SK-N-SH (cell line): Measurements from ENCODE around the gene CPSF6. TPM values are rescaled to one million over a fixed set of nuclear protein-coding genes. Genes with fewer than 3 reads are reported as not detected.

Source experiments
- CTCF ChIA-PET: fragments of 300-600, 350-600 bp; formaldehyde crosslinking; extraction: SDS; loops from one replicate; lab custom pipeline; 2021; lab: Yijun Ruan, JAX
- POLR2A ChIA-PET: fragments of 350-600 bp; sonication (Branson Sonifier 250); formaldehyde crosslinking; extraction: SDS; loops from one replicate; lab custom pipeline; 2020; ENCODE audit warnings: antibody characterized with exemption, inconsistent platforms; lab: Yijun Ruan, JAX
- DNase-seq: peaks from one replicate; pipeline ENCODE4 v3.0.0; 2012
- H2AFZ ChIP-seq: fragments of 200-600 bp; sonication (generic); 2 replicates; pipeline ENCODE4 v1.8.1; 2016; ENCODE audit warnings: antibody characterized with exemption, mild to moderate bottlenecking, low read depth
- H3F3A ChIP-seq: fragments of 200-600 bp; sonication (generic); replicated peaks from 2 replicates; pipeline ENCODE3; 2016; ENCODE audit warnings: antibody characterized with exemption, mild to moderate bottlenecking; ENCODE audit not compliant: insufficient read depth
- H3K27ac ChIP-seq, 2 experiments: fragments of 200-500 bp in 1 of 2; fragments of 200-600 bp in 1 of 2; sonication (Bioruptor generic) in 1 of 2; sonication (generic), shearing (Covaris generic) in 1 of 2; 2 replicates each; pipeline versions ENCODE4 v1.5.1 to v1.6.1; 2014 to 2016; ENCODE audit warnings: low read depth in 2 of 2, inconsistent platforms in 1 of 2, low read length in 1 of 2, mild to moderate bottlenecking in 1 of 2, mixed read lengths in 1 of 2
- H3K27me3 ChIP-seq: fragments of 200-600 bp; sonication (generic), shearing (Covaris generic); 2 replicates; pipeline ENCODE4 v1.6.1; 2016; ENCODE audit warnings: mixed run types; ENCODE audit not compliant: insufficient read depth
- H3K36me3 ChIP-seq, 2 experiments: fragments of 200-500 bp in 1 of 2; fragments of 200-600 bp in 1 of 2; sonication (Bioruptor generic) in 1 of 2; sonication (generic) in 1 of 2; replicated peaks in 1 of 2; 2 replicates each; pipeline versions ENCODE3 to v1.5.1; 2014 to 2016; ENCODE audit warnings: low read length in 1 of 2, mild to moderate bottlenecking in 1 of 2; ENCODE audit not compliant: insufficient read depth in 2 of 2, control insufficient read depth in 1 of 2
- H3K4me1 ChIP-seq, 2 experiments: fragments of 200-500 bp in 1 of 2; fragments of 200-600 bp in 1 of 2; sonication (Bioruptor generic) in 1 of 2; sonication (generic), shearing (Covaris generic) in 1 of 2; 2 replicates each; pipeline versions ENCODE4 v1.5.1 to v1.6.1; 2014 to 2016; ENCODE audit warnings: low read depth in 1 of 2, low read length in 1 of 2, mixed run types in 1 of 2; ENCODE audit not compliant: insufficient read depth in 2 of 2, control insufficient read depth in 1 of 2
- H3K4me2 ChIP-seq: fragments of 200-600 bp; sonication (generic), shearing (Covaris generic); 2 replicates; pipeline ENCODE4 v1.6.1; 2017; ENCODE audit warnings: mixed run types
- H3K4me3 ChIP-seq, 2 experiments: fragments of 200-500 bp in 1 of 2; fragments of 200-600 bp in 1 of 2; sonication (Bioruptor generic) in 1 of 2; sonication (generic), shearing (Covaris generic) in 1 of 2; 2 replicates each; pipeline versions ENCODE4 v1.5.1 to v1.8.1; 2014 to 2016; ENCODE audit warnings: low read depth in 2 of 2, inconsistent platforms in 1 of 2, low read length in 1 of 2, mild to moderate bottlenecking in 1 of 2, mixed read lengths in 1 of 2, moderate library complexity in 1 of 2
- H3K79me2 ChIP-seq: fragments of 200-600 bp; sonication (generic); 2 replicates; pipeline ENCODE4 v1.8.1; 2017; ENCODE audit warnings: mild to moderate bottlenecking; ENCODE audit not compliant: insufficient read depth
- H3K9ac ChIP-seq: fragments of 200-600 bp; sonication (generic); 2 replicates; pipeline ENCODE4 v1.6.1; 2017; ENCODE audit warnings: mixed run types
- H3K9me2 ChIP-seq: fragments of 200-600 bp; sonication (generic); 2 replicates; pipeline ENCODE4 v1.6.1; 2017; ENCODE audit warnings: mixed run types
- H3K9me3 ChIP-seq: fragments of 200-600 bp; sonication (generic); 2 replicates; pipeline ENCODE4 v1.6.1; 2017; ENCODE audit warnings: mixed run types, mild to moderate bottlenecking, moderate library complexity
- H4K20me1 ChIP-seq: fragments of 200-600 bp; sonication (generic); 2 replicates; pipeline ENCODE4 v1.6.1; 2017; ENCODE audit warnings: mild to moderate bottlenecking, mixed run types; ENCODE audit not compliant: insufficient read depth
- CHD2 ChIP-seq: fragments of 150-350 bp; IDR thresholded peaks from 2 replicates; pipeline ENCODE4 v1.6.1; 2018; ENCODE audit warnings: low read length; ENCODE audit not compliant: partially characterized antibody
- EP300 ChIP-seq, 2 experiments: IDR thresholded peaks; 2 replicates each; pipeline versions ENCODE4 v1.4.0 to v1.6.1; 2012; ENCODE audit warnings: borderline replicate concordance in 1 of 2, low read depth in 1 of 2, low read length in 1 of 2
- FOSL2 ChIP-seq: IDR thresholded peaks from 2 replicates; pipeline ENCODE4 v1.4.0; 2012; ENCODE audit warnings: low read depth, mild to moderate bottlenecking, moderate library complexity, borderline replicate concordance
- JUND ChIP-seq: IDR thresholded peaks from 2 replicates; pipeline ENCODE4 v1.4.0; 2012
- MXI1 ChIP-seq: IDR thresholded peaks from 2 replicates; pipeline ENCODE4 v1.6.1; 2012; ENCODE audit warnings: mild to moderate bottlenecking, low read depth, low read length, improper control_type of control experiment
- NFIC ChIP-seq: IDR thresholded peaks from 2 replicates; pipeline ENCODE4 v1.4.0; 2012; ENCODE audit warnings: borderline replicate concordance
- RFX5 ChIP-seq: IDR thresholded peaks from 2 replicates; pipeline ENCODE4 v1.6.1; 2012; ENCODE audit warnings: mild to moderate bottlenecking, improper control_type of control experiment, low read length
- WGBS: methylation state at CpG from one replicate; pipeline ENCODE4 v1.1.6; 2017; ENCODE audit warnings: low lambda C conversion rate; 5-methylcytosine and 5-hydroxymethylcytosine counted together
- polyA plus RNA-seq, 3 experiments: library from polyadenylated mRNA; depleted of rRNA; stranded (reverse); fragments of >200 nt; gene quantifications; 2 replicates each; pipeline ENCODE4 v1.2.3, GENCODE V29; 2012
- TF ChIP-seq, protein P1 (sequence below): IDR thresholded peaks from 2 replicates; pipeline ENCODE4 v1.4.0; 2012; ENCODE audit warnings: low read depth
- TF ChIP-seq, protein P2 (sequence below): IDR thresholded peaks from 2 replicates; pipeline ENCODE4 v1.6.1; 2012; ENCODE audit warnings: mild to moderate bottlenecking, low read depth, low read length, moderate library complexity
- TF ChIP-seq, protein P3 (sequence below): fragments of 150-350 bp; IDR thresholded peaks from 2 replicates; pipeline ENCODE4 v1.6.1; 2017; ENCODE audit warnings: antibody characterized with exemption, low read length, low read depth, borderline replicate concordance
- TF ChIP-seq, protein P4 (sequence below): IDR thresholded peaks from 2 replicates; pipeline ENCODE4; 2012

CPSF6 gene
- polyA plus RNA-seq, 1 of the 3 experiments (the other 2 are of a cell fraction), result 84.1 TPM

DNA sequence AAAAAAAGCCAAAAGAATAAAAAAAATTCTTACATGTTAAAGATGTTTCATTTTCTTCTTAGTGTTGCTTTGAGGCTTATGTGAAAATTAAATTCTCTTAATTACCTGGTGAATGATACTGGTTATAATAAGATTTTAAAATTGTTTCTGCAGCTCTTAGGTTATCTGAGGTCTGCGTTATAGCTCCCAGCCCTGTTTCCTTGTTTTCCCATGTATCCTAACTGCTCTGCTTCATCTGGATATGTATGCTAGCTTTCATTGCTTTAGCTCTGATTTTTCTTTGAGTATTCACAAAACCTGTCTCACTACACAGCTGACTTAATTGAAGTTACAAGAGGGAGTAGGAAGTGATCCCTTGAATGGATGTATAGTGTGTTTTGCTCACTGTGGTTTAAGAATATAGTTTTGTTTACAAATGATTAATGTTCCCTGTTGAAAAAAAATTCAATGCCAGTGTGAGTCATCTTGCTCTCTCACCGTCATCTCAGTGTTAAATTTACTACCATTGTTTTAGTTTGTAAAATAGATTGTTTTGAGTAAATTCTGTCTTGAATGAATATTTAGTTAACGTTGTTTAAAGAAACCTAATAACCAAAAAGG is 26.8 kb downstream of the CPSF6 start:
- H3F3A ChIP-seq, result peaks cover 27% of the 10 kb centered on the region
- H3K36me3 ChIP-seq, result peaks cover 89 to 95% of the 10 kb centered on the region in 2 experiments
- H3K9ac ChIP-seq, result no peak overlapping the region
- H3K4me2 ChIP-seq, result no peak overlapping the region
- H3K9me3 ChIP-seq, result no peaks in the 10 kb centered on the region
- no peak overlapping the region for H2AFZ ChIP-seq
- H3K4me3 ChIP-seq, result no peak overlapping the region
- peaks cover 0 to 11% of the 10 kb centered on the region in 2 experiments; a peak in 3 of 4 replicates for H3K4me1 ChIP-seq
- DNase-seq, result no peak
- 65% methylated on average over 3 of the region's 3 CpGs for WGBS
- peaks cover 4% of the 10 kb centered on the region; the same call in 1 of the 2 replicates for H4K20me1 ChIP-seq
- ChIA-PET POLR2A (no interaction called here), CTCF (interaction anchor here (0.6 to 1.6 kb wide), 3 partner anchors 12 to 112 kb away, joined by 3 to 4 read pairs (median 4); no protein-coding TSS in a partner anchor)
- H3K9me2 ChIP-seq, result no peaks in the 10 kb centered on the region
- H3K27ac ChIP-seq, result peak overlapping the region; percentile 16 to 49; a peak in 3 of 4 replicates
- peaks cover 24% of the 10 kb centered on the region; the same call in 1 of the 2 replicates for H3K79me2 ChIP-seq
- H3K27me3 ChIP-seq, result no peaks in the 10 kb centered on the region
- TF ChIP-seq FOSL2, result peak; percentile 81; the same call in 1 of the 2 replicates
- TF ChIP-seq, protein P1, sequence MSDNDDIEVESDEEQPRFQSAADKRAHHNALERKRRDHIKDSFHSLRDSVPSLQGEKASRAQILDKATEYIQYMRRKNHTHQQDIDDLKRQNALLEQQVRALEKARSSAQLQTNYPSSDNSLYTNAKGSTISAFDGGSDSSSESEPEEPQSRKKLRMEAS, result no peak
- no peak for TF ChIP-seq MXI1
- no peak for TF ChIP-seq NFIC
- no peak for TF ChIP-seq EP300 (IDR thresholded peaks at IDR 0.05; ENCODE audit: borderline replicate concordance in 1 of 2, low read depth in 1 of 2, low read length in 1 of 2)
- TF ChIP-seq, protein P2, sequence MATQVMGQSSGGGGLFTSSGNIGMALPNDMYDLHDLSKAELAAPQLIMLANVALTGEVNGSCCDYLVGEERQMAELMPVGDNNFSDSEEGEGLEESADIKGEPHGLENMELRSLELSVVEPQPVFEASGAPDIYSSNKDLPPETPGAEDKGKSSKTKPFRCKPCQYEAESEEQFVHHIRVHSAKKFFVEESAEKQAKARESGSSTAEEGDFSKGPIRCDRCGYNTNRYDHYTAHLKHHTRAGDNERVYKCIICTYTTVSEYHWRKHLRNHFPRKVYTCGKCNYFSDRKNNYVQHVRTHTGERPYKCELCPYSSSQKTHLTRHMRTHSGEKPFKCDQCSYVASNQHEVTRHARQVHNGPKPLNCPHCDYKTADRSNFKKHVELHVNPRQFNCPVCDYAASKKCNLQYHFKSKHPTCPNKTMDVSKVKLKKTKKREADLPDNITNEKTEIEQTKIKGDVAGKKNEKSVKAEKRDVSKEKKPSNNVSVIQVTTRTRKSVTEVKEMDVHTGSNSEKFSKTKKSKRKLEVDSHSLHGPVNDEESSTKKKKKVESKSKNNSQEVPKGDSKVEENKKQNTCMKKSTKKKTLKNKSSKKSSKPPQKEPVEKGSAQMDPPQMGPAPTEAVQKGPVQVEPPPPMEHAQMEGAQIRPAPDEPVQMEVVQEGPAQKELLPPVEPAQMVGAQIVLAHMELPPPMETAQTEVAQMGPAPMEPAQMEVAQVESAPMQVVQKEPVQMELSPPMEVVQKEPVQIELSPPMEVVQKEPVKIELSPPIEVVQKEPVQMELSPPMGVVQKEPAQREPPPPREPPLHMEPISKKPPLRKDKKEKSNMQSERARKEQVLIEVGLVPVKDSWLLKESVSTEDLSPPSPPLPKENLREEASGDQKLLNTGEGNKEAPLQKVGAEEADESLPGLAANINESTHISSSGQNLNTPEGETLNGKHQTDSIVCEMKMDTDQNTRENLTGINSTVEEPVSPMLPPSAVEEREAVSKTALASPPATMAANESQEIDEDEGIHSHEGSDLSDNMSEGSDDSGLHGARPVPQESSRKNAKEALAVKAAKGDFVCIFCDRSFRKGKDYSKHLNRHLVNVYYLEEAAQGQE, result no peak
- TF ChIP-seq, protein P3, sequence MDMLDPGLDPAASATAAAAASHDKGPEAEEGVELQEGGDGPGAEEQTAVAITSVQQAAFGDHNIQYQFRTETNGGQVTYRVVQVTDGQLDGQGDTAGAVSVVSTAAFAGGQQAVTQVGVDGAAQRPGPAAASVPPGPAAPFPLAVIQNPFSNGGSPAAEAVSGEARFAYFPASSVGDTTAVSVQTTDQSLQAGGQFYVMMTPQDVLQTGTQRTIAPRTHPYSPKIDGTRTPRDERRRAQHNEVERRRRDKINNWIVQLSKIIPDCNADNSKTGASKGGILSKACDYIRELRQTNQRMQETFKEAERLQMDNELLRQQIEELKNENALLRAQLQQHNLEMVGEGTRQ, result no peak
- peak; percentile 69 for TF ChIP-seq JUND
- TF ChIP-seq, protein P4, sequence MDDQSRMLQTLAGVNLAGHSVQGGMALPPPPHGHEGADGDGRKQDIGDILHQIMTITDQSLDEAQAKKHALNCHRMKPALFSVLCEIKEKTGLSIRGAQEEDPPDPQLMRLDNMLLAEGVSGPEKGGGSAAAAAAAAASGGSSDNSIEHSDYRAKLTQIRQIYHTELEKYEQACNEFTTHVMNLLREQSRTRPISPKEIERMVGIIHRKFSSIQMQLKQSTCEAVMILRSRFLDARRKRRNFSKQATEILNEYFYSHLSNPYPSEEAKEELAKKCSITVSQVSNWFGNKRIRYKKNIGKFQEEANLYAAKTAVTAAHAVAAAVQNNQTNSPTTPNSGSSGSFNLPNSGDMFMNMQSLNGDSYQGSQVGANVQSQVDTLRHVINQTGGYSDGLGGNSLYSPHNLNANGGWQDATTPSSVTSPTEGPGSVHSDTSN, result peak; percentile 59; the same call in 1 of the 2 replicates
- no peak for TF ChIP-seq CHD2
- no peak for TF ChIP-seq RFX5
